GM10248 (cell line): Measurements from ENCODE around the gene CSTB.
A peak's percentile ranks its signal among the peaks of the same experiment; 100 is the strongest.

Experiments
- CTCF ChIA-PET: fragments of 300-600 bp; sonication (Branson Sonifier 250); formaldehyde crosslinking; extraction: SDS; loops from one replicate; lab custom pipeline; 2021; ENCODE audit warnings: antibody characterized with exemption; lab: Yijun Ruan, JAX
- POLR2A ChIA-PET: fragments of 350-650 bp; sonication (Branson Sonifier 250); formaldehyde crosslinking; extraction: SDS; loops from one replicate; lab custom pipeline; 2020; ENCODE audit warnings: antibody characterized with exemption; lab: Yijun Ruan, JAX
- DNase-seq: peaks from one replicate; pipeline ENCODE4 v3.0.0; 2012; ENCODE audit errors: extremely low spot score
- CTCF ChIP-seq: IDR thresholded peaks from 2 replicates; pipeline ENCODE4 v1.5.1; 2012; ENCODE audit warnings: mild to moderate bottlenecking, low read depth; ENCODE audit errors: extremely low read depth, missing control alignments, control extremely low read depth

CSTB gene

DNA sequence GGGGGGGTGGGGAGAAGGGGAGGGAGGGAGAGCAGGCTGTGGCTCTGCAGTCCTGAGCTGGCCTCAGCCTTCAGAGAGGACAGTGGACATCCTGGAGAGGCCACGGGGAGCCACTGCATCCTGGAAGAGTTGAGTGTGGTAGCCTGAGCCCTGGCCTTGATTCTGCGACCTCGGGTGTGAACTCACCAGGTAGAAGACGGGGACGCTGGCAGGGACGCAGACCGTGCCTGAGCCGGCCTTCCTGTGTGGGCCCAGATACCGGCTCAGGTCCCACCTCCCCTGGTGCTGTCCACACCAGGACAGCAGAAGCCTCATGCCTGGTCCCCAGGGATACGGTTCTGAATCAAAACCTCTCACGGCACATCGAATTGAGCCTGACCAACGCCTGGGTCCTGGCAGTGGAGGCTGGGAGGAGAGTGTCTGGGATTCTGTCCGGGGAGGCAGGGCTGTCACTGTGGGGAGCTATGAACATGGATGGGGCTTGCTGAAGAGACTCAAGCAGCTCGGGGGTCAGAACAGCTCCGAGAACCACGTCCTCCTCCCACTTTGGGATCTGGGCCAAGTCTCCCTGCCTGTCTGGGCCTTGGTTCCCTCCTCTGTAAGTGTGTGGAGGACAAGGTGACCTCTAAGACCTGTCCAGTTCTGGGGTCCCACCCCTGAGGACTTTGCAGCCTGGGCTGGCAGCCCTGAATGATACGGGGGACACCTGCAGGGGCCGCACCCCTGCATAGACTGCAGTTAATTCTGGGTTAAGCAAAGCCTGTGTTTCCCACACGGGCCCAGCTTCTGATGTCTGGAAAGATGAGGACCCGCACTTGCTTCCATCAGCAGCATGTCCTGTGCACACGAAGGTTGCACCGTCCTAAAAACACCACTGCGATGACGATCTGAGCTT is 43.6 kb upstream of the CSTB start:
- no peak for DNase-seq
- CTCF ChIA-PET = interaction anchor here (1.6 to 2.0 kb wide), 2 partner anchors 9 to 11 kb away, joined by 5 to 6 read pairs; no protein-coding TSS in a partner anchor
- no peak for TF ChIP-seq CTCF
- POLR2A ChIA-PET = no interaction called here

GRCh38 chr21:43818685-43819084 is 42.6 kb upstream of the CSTB start:
- CTCF ChIA-PET = interaction anchor here (1.0 to 2.0 kb wide), 4 partner anchors 8 to 49 kb away, joined by 3 to 6 read pairs (median 4); no protein-coding TSS in a partner anchor
- DNase-seq = no peak
- POLR2A ChIA-PET = no interaction called here
- TF ChIP-seq CTCF = no peak

DNA sequence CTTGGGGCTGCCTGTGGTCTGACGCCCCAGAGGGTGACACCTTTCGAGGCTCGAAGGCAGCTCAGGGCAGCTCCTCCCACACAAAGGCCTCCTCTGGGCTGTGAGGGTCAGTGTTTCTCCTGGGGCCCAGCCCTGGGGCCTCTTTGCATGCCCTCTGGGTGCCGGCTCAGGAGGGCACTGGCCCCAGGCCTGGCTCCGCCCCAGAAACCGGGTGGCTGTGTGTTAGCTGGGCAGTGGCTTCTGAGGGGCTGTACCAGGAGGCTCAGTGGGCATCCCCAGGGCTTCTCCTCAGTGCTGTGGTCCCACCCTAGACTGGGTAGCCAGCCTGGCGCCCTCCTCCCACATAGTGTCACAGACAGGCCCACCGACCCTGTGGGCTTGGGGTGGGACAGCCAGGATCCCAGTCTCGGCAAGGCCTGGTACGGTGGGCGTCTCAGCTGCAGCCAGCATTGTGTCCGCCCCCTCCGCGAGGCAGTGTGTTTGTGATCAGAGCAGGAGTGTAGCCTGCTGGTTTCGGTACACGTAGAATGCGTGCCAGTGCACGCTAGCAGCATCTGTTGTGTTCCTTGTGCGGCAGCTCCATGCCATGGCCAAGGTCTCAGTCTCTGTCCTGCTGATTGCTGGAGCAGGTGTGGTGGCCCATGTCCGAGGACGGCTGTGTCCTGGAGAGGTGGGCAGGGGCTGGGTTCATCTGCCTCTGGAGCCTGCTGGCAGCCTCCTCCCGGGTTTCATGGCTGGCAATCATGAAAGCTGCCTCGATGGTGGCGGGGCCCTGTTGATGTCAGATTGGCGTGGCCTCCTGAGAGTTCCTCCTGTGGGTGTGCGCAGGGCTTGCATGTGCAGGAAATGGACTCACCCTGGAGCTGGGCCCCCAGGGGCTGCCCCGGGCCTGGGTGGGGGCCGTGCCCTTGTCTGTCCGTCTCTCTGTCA is 41.3 kb upstream of the CSTB start:
- POLR2A ChIA-PET = interaction anchor here (0.5 to 0.6 kb wide), 2 partner anchors 23 to 62 kb away, joined by 3 to 4 read pairs; no protein-coding TSS in a partner anchor
- TF ChIP-seq CTCF = no peak
- CTCF ChIA-PET = interaction anchor here (0.7 to 1.9 kb wide), 7 partner anchors 9 to 62 kb away, joined by 3 to 5 read pairs (median 3); no protein-coding TSS in a partner anchor
- no peak for DNase-seq

DNA sequence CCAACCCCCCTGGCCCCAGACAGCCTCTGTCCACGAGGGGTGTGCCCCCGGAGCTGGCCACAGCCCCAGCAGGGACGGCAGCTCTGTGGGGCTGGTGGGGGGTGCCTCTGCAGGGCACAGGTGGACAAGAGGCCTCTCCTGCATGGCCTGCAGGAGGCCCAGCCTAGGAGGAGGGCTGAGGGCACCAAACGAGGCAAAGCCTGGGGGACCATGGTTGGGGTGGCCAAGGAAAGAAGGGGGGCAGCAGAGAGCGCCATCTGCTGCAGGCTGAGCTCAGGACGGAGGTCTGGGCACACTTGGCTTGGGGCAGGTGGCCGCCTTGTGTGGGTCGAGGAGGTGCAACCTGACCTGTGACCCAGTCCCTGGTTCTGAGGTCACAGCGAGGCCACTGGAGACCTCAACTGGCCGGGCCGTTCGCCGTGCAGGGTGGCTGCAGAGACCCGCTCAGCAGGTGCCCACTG is 40.5 kb upstream of the CSTB start:
- peak; percentile 5 for TF ChIP-seq CTCF
- CTCF ChIA-PET = interaction anchor here (0.9 to 1.9 kb wide), 4 partner anchors 14 to 123 kb away, joined by 3 to 5 read pairs (median 4); no protein-coding TSS in a partner anchor
- POLR2A ChIA-PET = no interaction called here
- no peak for DNase-seq

DNA sequence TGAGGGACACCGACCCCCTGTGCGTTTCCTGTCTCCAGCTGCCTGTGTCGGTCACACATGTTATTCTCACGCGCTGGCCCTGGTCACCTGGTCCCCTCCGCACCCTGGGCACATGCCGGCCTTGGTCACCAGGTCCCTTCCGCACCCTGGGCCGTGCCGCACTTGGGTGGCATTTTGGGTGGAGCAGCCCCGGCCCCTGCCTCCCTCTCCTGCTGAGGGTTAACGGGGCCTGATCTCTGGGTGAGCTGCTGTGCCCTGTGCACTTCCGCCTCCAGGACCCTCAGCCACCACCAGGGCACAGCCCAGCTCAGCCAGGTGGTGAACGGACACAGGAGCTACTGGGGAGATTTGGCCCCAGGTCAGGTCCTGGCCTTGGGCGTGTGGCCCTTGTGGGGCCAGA is 39.9 kb upstream of the CSTB start:
- ChIA-PET POLR2A (no interaction called here), CTCF (interaction anchor here (0.9 to 1.9 kb wide), 4 partner anchors 17 to 124 kb away, joined by 3 to 5 read pairs (median 4); no protein-coding TSS in a partner anchor)
- no peak for TF ChIP-seq CTCF
- DNase-seq = no peak

DNA sequence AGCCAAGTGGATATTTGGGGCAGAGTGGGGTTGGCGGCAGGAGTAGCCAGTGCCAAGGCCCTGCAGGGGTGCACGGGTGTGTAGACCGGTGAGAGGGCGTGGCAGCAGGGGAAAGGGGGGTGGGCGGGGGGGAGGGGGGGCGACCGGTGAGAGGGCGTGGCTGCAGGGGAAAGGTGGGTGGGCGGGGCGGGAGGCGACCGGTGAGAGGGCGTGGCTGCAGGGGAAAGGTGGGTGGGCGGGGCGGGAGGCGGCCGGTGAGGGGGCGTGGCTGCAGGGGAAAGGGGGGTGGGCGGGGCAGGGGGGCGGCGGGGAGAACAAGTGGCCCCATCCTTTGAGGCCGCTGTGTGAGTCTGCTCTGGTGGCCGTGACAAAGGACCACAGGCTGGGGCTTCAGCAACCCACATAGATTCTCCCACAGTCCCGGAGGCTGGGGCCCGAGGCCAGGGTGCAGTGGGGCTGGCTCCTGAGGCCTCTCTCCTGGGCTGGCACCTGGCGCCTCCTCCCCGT is 39.1 kb upstream of the CSTB start:
- ChIA-PET POLR2A (no interaction called here), CTCF (interaction anchor here (1.1 kb wide), 1 partner anchor 33 kb away, joined by 4 read pairs; no protein-coding TSS in a partner anchor)
- no peak for DNase-seq
- TF ChIP-seq CTCF = no peak
